Metanephros (tissue), 1 donor: ENCODE results near the gene HDAC2. TPM values are rescaled to one million over a fixed set of nuclear protein-coding genes. Genes with fewer than 3 reads are reported as not detected.

ENCODE experiments used
- total RNA-seq: library from RNA; depleted of rRNA; stranded (reverse); fragments of >200 nt; gene quantifications from one replicate; pipeline ENCODE4 v1.2.3, GENCODE V29; 2014

HDAC2 gene
- 138 TPM for total RNA-seq

DNA sequence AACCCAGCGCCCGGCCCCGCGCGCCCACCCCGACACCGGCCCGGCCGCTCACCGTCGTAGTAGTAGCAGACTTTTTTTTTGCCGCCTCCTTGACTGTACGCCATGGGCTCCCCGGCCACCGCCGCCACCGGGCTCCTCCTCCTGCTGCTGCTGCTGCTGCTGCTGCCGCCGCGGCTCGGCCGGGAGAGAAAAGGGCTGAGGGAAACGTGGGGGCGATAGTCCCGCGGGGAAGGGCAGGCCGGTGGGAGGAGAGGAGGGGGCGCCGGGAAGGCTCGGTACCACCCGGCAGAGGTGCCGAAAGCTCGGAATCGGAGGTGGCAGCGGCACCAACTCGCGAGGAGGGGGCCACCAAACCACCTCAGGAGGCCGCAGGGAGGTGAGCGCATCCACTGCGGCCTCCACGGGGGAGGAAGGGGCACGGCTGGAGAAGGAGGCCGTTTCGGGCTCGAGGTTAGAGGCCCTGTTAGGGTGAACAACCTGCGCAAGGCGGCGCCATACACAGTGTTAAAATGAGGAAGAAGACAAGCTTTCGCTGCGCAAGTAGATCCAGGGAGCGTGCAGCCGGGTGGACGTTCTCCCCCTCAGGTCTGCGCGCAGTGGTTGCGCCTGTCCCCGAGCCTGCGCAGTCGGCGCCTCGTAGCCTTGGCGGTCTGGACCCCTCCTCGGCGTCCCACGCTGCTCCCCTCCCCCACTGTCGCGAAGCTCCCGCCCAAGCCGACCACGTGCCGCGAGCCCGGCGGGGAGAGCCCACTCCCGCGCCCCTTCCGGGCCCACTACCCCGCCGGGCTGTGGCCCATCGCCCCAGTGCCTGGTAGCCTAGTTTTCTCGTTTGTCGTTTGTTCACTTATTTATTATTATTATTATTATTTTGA, at the start of gene HDAC2:
Gene HDAC2, minus strand, starts transcription at position 344 of the 872 bp plus-strand sequence. Its CDS starts 240 bp downstream, at position 104.

Other genes with a start within 250 kb of the HDAC2 start
- 149 TPM for gene MARCKS, start 113.8 kb downstream of the HDAC2 start, total RNA-seq